ENCODE data around the gene SOX2. TPM values are rescaled to one million over a fixed set of nuclear protein-coding genes. Genes with fewer than 3 reads are reported as not detected.

SOX2 gene
- not detected in 2 replicates for total RNA-seq

GRCh38 chr3:181711325-181712135, at the start of gene SOX2:
TSS of gene SOX2 (plus strand) at chr3:181711925. CDS start at chr3:181712361, 436 bp downstream.

Small RNA genes lying within 50 kb of the gene (small RNA-seq; reads per million reads assigned to genes)
- gene RF01954 = not detected
